OCI-LY1 (cell line): ENCODE measurements around the gene RPL10L.

Source experiments
- EZH2 ChIP-seq: fragments of 200-600 bp; sonication (generic), shearing (Covaris generic); IDR thresholded peaks from 2 replicates; pipeline ENCODE4 v1.8.0; 2017; ENCODE audit warnings: borderline replicate concordance, mixed run types, mild to moderate bottlenecking, antibody characterized with exemption, low read length, moderate library complexity, mixed read lengths
- TF ChIP-seq, protein P1 (sequence below): fragments of 200-600 bp; sonication (generic), shearing (Covaris generic); IDR thresholded peaks from 2 replicates; pipeline ENCODE4 v1.5.1; 2017; ENCODE audit warnings: mild to moderate bottlenecking, antibody characterized with exemption, low read length, moderate library complexity, mixed read lengths

DNA sequence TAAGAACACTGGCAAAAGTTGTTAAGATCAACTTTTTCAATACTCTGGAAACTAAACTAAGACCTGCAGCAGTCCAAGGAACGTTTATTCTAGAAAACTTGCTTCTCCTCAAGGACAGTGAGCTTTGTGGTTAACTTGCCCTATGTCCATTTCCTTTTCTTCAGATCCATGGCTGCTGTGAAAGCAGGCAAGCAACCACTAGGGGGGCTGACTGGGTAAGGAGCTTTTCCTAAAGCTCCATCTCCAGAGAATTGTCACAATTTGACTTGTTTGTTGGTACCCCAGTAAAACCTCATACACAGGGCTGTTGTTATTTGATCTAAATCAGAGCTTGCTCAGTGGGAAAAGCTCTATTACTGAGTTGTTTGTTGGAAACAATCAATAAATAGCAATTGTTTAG lies 10.1 kb upstream of the RPL10L start:
- TF ChIP-seq, protein P1, sequence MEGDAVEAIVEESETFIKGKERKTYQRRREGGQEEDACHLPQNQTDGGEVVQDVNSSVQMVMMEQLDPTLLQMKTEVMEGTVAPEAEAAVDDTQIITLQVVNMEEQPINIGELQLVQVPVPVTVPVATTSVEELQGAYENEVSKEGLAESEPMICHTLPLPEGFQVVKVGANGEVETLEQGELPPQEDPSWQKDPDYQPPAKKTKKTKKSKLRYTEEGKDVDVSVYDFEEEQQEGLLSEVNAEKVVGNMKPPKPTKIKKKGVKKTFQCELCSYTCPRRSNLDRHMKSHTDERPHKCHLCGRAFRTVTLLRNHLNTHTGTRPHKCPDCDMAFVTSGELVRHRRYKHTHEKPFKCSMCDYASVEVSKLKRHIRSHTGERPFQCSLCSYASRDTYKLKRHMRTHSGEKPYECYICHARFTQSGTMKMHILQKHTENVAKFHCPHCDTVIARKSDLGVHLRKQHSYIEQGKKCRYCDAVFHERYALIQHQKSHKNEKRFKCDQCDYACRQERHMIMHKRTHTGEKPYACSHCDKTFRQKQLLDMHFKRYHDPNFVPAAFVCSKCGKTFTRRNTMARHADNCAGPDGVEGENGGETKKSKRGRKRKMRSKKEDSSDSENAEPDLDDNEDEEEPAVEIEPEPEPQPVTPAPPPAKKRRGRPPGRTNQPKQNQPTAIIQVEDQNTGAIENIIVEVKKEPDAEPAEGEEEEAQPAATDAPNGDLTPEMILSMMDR = no peak
- TF ChIP-seq EZH2 = no peak
